Duodenal mucosa (tissue), 2 donors: ENCODE measurements around the gene USP49.

ENCODE experiments used
- H3K27ac ChIP-seq: one replicate; pipeline ENCODE4 v1.7.0; 2013; ENCODE audit warnings: low read depth, low read length
- H3K27me3 ChIP-seq, 2 donors: one replicate each; pipeline ENCODE4 v1.7.0; 2013; ENCODE audit warnings: low read length in 2 of 2, control low read depth in 1 of 2; ENCODE audit not compliant: insufficient read depth in 2 of 2, control insufficient read depth in 1 of 2
- H3K36me3 ChIP-seq, 2 donors: one replicate each; pipeline ENCODE4 v1.7.0; 2013; ENCODE audit warnings: low read length in 2 of 2, control low read depth in 1 of 2; ENCODE audit not compliant: insufficient read depth in 2 of 2, control insufficient read depth in 1 of 2
- H3K4me1 ChIP-seq, 2 donors: one replicate each; pipeline ENCODE4 v1.7.0; 2013; ENCODE audit warnings: low read length in 2 of 2, control low read depth in 1 of 2; ENCODE audit not compliant: insufficient read depth in 2 of 2, control insufficient read depth in 1 of 2
- H3K4me3 ChIP-seq, 2 donors: one replicate each; pipeline ENCODE4 v1.7.0; 2013; ENCODE audit warnings: low read length in 2 of 2, low read depth in 1 of 2
- H3K9ac ChIP-seq, 2 donors: one replicate each; pipeline ENCODE4 v1.7.0; 2013; ENCODE audit warnings: low read length in 2 of 2, low read depth in 1 of 2
- H3K9me3 ChIP-seq, 2 donors: one replicate each; pipeline ENCODE4 v1.7.0; 2013; ENCODE audit warnings: low read length in 2 of 2, control low read depth in 1 of 2; ENCODE audit not compliant: control insufficient read depth in 1 of 2

The USP49 gene

DNA sequence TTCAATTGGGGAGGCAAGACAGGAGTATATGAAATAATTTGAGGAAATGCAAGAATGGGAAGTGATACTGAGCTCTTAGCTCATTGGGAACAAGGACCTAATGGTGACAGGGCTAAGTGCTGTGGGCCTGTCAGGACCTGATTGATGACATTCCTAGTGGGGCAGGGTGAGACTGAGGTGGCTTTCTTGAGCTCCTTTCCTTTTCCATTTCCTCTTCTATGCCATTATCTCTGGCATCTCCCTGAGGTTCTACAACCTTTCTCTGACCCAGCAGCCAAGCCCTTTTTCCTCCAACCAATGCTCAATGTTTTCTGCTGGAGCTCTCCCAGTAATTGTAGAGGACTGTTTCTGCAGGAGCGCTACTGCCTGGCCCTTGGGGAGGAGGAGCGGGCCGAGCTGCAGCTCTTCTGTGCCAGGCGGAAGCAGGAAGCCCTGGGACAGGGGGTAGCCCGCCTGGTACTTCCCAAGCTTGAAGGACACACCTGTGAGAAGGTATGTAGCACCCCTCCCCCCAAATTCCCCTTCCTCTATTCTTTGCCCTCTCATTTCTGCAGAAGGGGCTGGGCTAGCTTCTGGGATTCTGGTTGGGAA, 110.5 kb downstream of the USP49 start:
- Histone ChIP-seq H3K9ac (peak overlapping the region; percentile 15 to 25), H3K27ac (peak overlapping the region; percentile 54), H3K36me3 (peaks cover 5 to 8% of the 10 kb centered on the region in 2 donors), H3K27me3 (no peaks in the 10 kb centered on the region), H3K4me3 (peak overlapping the region in 1 of 2 donors; percentile 89), H3K9me3 (no peaks in the 10 kb centered on the region), H3K4me1 (peaks cover 39 to 48% of the 10 kb centered on the region in 2 donors)

- no peak overlapping the region for H3K4me3 ChIP-seq
- H3K27ac ChIP-seq = no peak overlapping the region
- H3K9ac ChIP-seq = no peak overlapping the region
- no peaks in the 10 kb centered on the region for H3K27me3 ChIP-seq
- peaks cover 40 to 49% of the 10 kb centered on the region in 2 donors for H3K4me1 ChIP-seq
- H3K36me3 ChIP-seq = no peaks in the 10 kb centered on the region
- no peaks in the 10 kb centered on the region for H3K9me3 ChIP-seq
Measured at GRCh38 chr6:41783106-41783780, 111.9 kb downstream of the USP49 start.

GRCh38 chr6:41781366-41781730, 113.8 kb downstream of the USP49 start:
- Histone ChIP-seq H3K27ac (no peak overlapping the region), H3K27me3 (no peaks in the 10 kb centered on the region), H3K4me3 (peak overlapping the region; percentile 81 to 92), H3K36me3 (peaks cover 0 to 6% of the 10 kb centered on the region in 2 donors), H3K4me1 (peaks cover 43 to 49% of the 10 kb centered on the region in 2 donors), H3K9me3 (no peaks in the 10 kb centered on the region), H3K9ac (peak overlapping the region; percentile 51 to 64)

- no peaks in the 10 kb centered on the region for H3K9me3 ChIP-seq
- H3K4me3 ChIP-seq = peak within 1 kb of the TSS; percentile 81 to 92
- peak within 1 kb of the TSS; percentile 65 to 76 for H3K9ac ChIP-seq
- H3K4me1 ChIP-seq = peaks cover 39 to 45% of the 10 kb centered on the region in 2 donors
- peak within 1 kb of the TSS; percentile 52 for H3K27ac ChIP-seq
- peaks cover 0 to 6% of the 10 kb centered on the region in 2 donors for H3K36me3 ChIP-seq
- H3K27me3 ChIP-seq = no peaks in the 10 kb centered on the region
Measured at GRCh38 chr6:41780551-41781365, 114.4 kb downstream of the USP49 start, which contains the start of gene PRICKLE4. Gene PRICKLE4 (plus strand): TSS chr6:41780782. CDS start chr6:41783474, 2,692 bp downstream.

GRCh38 chr6:41779788-41780550, 115.2 kb downstream of the USP49 start, which contains the start of gene FRS3:
Gene FRS3 (minus strand): TSS chr6:41779900. CDS start chr6:41776987, 2,913 bp downstream.
- H3K9me3 ChIP-seq = no peaks in the 10 kb centered on the region
- peaks cover 31 to 40% of the 10 kb centered on the region in 2 donors for H3K4me1 ChIP-seq
- H3K27ac ChIP-seq = peak within 1 kb of the TSS; percentile 52
- peaks cover 4 to 14% of the 10 kb centered on the region in 2 donors for H3K36me3 ChIP-seq
- H3K9ac ChIP-seq = peak within 1 kb of the TSS; percentile 65 to 76
- H3K4me3 ChIP-seq = peak within 1 kb of the TSS; percentile 81 to 92
- H3K27me3 ChIP-seq = no peaks in the 10 kb centered on the region

DNA sequence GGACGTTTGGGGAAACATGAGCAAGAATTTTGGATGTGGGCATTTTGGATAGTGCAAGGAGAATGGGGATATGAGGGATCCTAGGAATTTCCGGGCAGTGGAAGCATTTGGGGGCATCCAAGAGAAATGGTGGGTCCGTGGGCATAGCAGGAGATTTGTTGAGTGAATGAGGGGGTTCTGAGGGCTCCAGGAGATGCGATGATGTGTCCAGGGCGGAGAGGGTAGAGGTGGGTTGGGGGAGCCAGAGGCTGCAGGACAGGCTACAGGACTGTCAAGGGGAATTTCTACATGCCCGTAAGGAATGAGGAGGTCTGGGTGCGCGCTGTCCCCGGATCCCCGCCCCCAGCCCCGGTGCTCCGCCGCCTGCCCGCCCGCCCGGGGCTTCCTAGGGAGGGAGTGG, 115.8 kb downstream of the USP49 start:
- Histone ChIP-seq H3K36me3 (peaks cover 11 to 18% of the 10 kb centered on the region in 2 donors), H3K4me3 (peak overlapping the region; percentile 50 to 72), H3K9ac (peak overlapping the region; percentile 50 to 61), H3K27ac (no peak overlapping the region), H3K27me3 (no peaks in the 10 kb centered on the region), H3K9me3 (no peaks in the 10 kb centered on the region), H3K4me1 (peaks cover 25 to 34% of the 10 kb centered on the region in 2 donors)

GRCh38 chr6:41778895-41779294, 116.3 kb downstream of the USP49 start:
- Histone ChIP-seq H3K4me1 (peaks cover 20 to 29% of the 10 kb centered on the region in 2 donors), H3K36me3 (peaks cover 14 to 19% of the 10 kb centered on the region in 2 donors), H3K27ac (no peak overlapping the region), H3K27me3 (no peaks in the 10 kb centered on the region), H3K4me3 (peak overlapping the region; percentile 50 to 72), H3K9ac (peak overlapping the region; percentile 50 to 61), H3K9me3 (no peaks in the 10 kb centered on the region)

- Histone ChIP-seq H3K4me3 (no peak overlapping the region), H3K27me3 (no peaks in the 10 kb centered on the region), H3K4me1 (peaks cover 20 to 21% of the 10 kb centered on the region in 2 donors), H3K9ac (no peak overlapping the region), H3K27ac (no peak overlapping the region), H3K36me3 (peaks cover 17 to 21% of the 10 kb centered on the region in 2 donors), H3K9me3 (no peaks in the 10 kb centered on the region)
Measured at GRCh38 chr6:41777551-41778285, 117.5 kb downstream of the USP49 start.

- Histone ChIP-seq H3K9ac (no peak overlapping the region), H3K4me1 (peaks cover 10 to 12% of the 10 kb centered on the region in 2 donors), H3K9me3 (no peaks in the 10 kb centered on the region), H3K27me3 (no peaks in the 10 kb centered on the region), H3K27ac (no peak overlapping the region), H3K36me3 (peaks cover 25 to 39% of the 10 kb centered on the region in 2 donors), H3K4me3 (no peak overlapping the region)
Measured at GRCh38 chr6:41775293-41775882, 119.8 kb downstream of the USP49 start.
